GM23248 (cell line): ENCODE measurements around the gene CNNM4. TPM values are rescaled to one million over a fixed set of nuclear protein-coding genes. Genes with fewer than 3 reads are reported as not detected.

ENCODE experiments used
- DNase-seq: peaks from one replicate; pipeline ENCODE4 v3.0.0-alpha.2; 2015
- H2AFZ ChIP-seq: fragments of 200-600 bp; sonication (generic); 2 replicates; pipeline ENCODE4 v1.6.1; 2016; ENCODE audit warnings: antibody characterized with exemption
- H3F3A ChIP-seq: fragments of 200-600 bp; sonication (generic); 2 replicates; pipeline ENCODE4 v1.6.1; 2016; ENCODE audit warnings: mild to moderate bottlenecking, antibody characterized with exemption, mixed run types; ENCODE audit not compliant: insufficient read depth
- H3K27ac ChIP-seq: fragments of 200-600 bp; sonication (generic); 2 replicates; pipeline ENCODE4 v1.5.1; 2016; ENCODE audit warnings: mild to moderate bottlenecking
- H3K27me3 ChIP-seq: fragments of 200-600 bp; sonication (generic); replicated peaks from 2 replicates; pipeline ENCODE4 v1.6.1; 2016; ENCODE audit warnings: mild to moderate bottlenecking; ENCODE audit not compliant: insufficient read depth
- H3K36me3 ChIP-seq: fragments of 200-600 bp; sonication (generic); 2 replicates; pipeline ENCODE4 v1.6.1; 2016; ENCODE audit warnings: low read depth, mild to moderate bottlenecking
- H3K4me1 ChIP-seq: fragments of 200-600 bp; sonication (generic); 2 replicates; pipeline ENCODE4 v1.6.1; 2016; ENCODE audit warnings: mild to moderate bottlenecking; ENCODE audit not compliant: insufficient read depth
- H3K4me2 ChIP-seq: fragments of 200-600 bp; sonication (generic); one replicate; pipeline ENCODE4 v1.6.1; 2016; ENCODE audit warnings: mild to moderate bottlenecking; ENCODE audit not compliant: unreplicated experiment
- H3K4me3 ChIP-seq: fragments of 200-600 bp; sonication (generic); 2 replicates; pipeline ENCODE4 v1.5.1; 2016; ENCODE audit warnings: mild to moderate bottlenecking
- H3K79me2 ChIP-seq: fragments of 200-600 bp; sonication (generic); 2 replicates; pipeline ENCODE4 v1.6.1; 2016; ENCODE audit warnings: mild to moderate bottlenecking; ENCODE audit not compliant: insufficient read depth
- H3K9ac ChIP-seq: fragments of 200-600 bp; sonication (generic); 2 replicates; pipeline ENCODE4 v1.6.1; 2016; ENCODE audit warnings: mild to moderate bottlenecking
- H3K9me2 ChIP-seq: fragments of 200-600 bp; sonication (generic); 2 replicates; pipeline ENCODE4 v1.6.1; 2016; ENCODE audit warnings: mixed run types, mild to moderate bottlenecking, moderate library complexity; ENCODE audit not compliant: insufficient read depth
- H3K9me3 ChIP-seq: fragments of 200-600 bp; sonication (generic); one replicate; pipeline ENCODE4 v1.6.1; 2017; ENCODE audit warnings: low read depth
- H4K20me1 ChIP-seq: fragments of 200-600 bp; sonication (generic); 2 replicates; pipeline ENCODE4 v1.6.0; 2016; ENCODE audit not compliant: insufficient read depth
- EZH2 ChIP-seq: fragments of 200-600 bp; sonication (generic); IDR thresholded peaks from 2 replicates; pipeline ENCODE4 v1.6.1; 2018; ENCODE audit warnings: antibody characterized with exemption, mild to moderate bottlenecking; ENCODE audit not compliant: insufficient read depth, poor library complexity, severe bottlenecking
- EZH2phosphoT487 ChIP-seq: fragments of 200-600 bp; sonication (generic); IDR thresholded peaks from 2 replicates; pipeline ENCODE4 v1.6.1; 2018; ENCODE audit warnings: antibody characterized with exemption, moderate library complexity, mild to moderate bottlenecking, low read depth; ENCODE audit not compliant: insufficient read depth
- WGBS, 2 experiments: methylation state at CpG; one replicate each; pipeline ENCODE4 v1.1.6; 2015 to 2017; ENCODE audit warnings: low lambda C conversion rate in 2 of 2, low coverage in 1 of 2; ENCODE audit errors: missing lambda C conversion rate in 2 of 2; 5-methylcytosine and 5-hydroxymethylcytosine counted together
- in situ Hi-C: fragments of 300-500 bp; cut with MboI; formaldehyde crosslinking; loops from 2 replicates; pipeline ENCODE4 v1.15.0; 2020
- microRNA counts: library from miRNA; unstranded; fragments of <30 nt; microRNA quantifications from one replicate; lab custom pipeline; 2016
- microRNA-seq: library from miRNA; unstranded; fragments of <30 nt; microRNA quantifications from one replicate; pipeline ENCODE4, GENCODE V29; 2016; ENCODE audit warnings: borderline number of aligned reads
- polyA plus RNA-seq: library from polyadenylated mRNA; unstranded; fragments of >200 nt; fragmentation: Nextera tagmentation; extraction: Ambion mirVana; gene quantifications from 2 replicates; pipeline ENCODE4 v1.2.1, GENCODE V29; 2016
- small RNA-seq: library from RNA; depleted of rRNA; stranded (forward); fragments of <200 nt; gene quantifications from one replicate; pipeline ENCODE3, GENCODE V24; 2014; ENCODE audit warnings: low read depth, low replicate concordance
- total RNA-seq: library from RNA; depleted of rRNA; stranded (reverse); fragments of >200 nt; shearing (Covaris generic); gene quantifications from 2 replicates; pipeline ENCODE4 v1.2.3, GENCODE V29; 2014; rRNA removed

Gene CNNM4
- total and polyA plus RNA-seq, 2 experiments from 2014 or later = 2.8 to 4.8 TPM

GRCh38 chr2:96860065-96861029 lies 99.6 kb downstream of the CNNM4 start:
- no peaks in the 10 kb centered on the region for H3K9me2 ChIP-seq
- H3K9me3 ChIP-seq = no peaks in the 10 kb centered on the region
- DNase-seq = no peak
- H2AFZ ChIP-seq = no peak overlapping the region
- TF ChIP-seq EZH2 = no peak
- TF ChIP-seq EZH2phosphoT487 = no peak
- whole genome bisulfite sequencing, 2 experiments = 81 to 83% methylated on average over 38 of the region's 38 CpGs
- H3K36me3 ChIP-seq = peaks cover 6% of the 10 kb centered on the region; the same call in 1 of the 2 replicates
- H3K4me3 ChIP-seq = no peak overlapping the region
- no peaks in the 10 kb centered on the region for H4K20me1 ChIP-seq
- H3K4me2 ChIP-seq = no peak overlapping the region
- in situ Hi-C loops = loop anchor here (25.0 kb wide), 1 partner anchor 252 kb away; the partner anchor contains the start of gene ANKRD36
- H3K9ac ChIP-seq = no peak overlapping the region
- peaks cover 5% of the 10 kb centered on the region; the same call in 1 of the 2 replicates for H3K4me1 ChIP-seq
- H3F3A ChIP-seq = no peaks in the 10 kb centered on the region
- no peaks in the 10 kb centered on the region for H3K27me3 ChIP-seq
- peaks cover 23% of the 10 kb centered on the region for H3K79me2 ChIP-seq
- no peak overlapping the region for H3K27ac ChIP-seq

GRCh38 chr2:96861074-96861473 lies 100.4 kb downstream of the CNNM4 start:
- Histone ChIP-seq H2AFZ (no peak overlapping the region), H3K4me1 (peaks cover 5% of the 10 kb centered on the region; the same call in 1 of the 2 replicates), H3K4me3 (no peak overlapping the region), H3K9ac (no peak overlapping the region), H3K4me2 (no peak overlapping the region), H4K20me1 (no peaks in the 10 kb centered on the region), H3F3A (no peaks in the 10 kb centered on the region), H3K9me2 (no peaks in the 10 kb centered on the region), H3K9me3 (no peaks in the 10 kb centered on the region), H3K79me2 (peaks cover 24% of the 10 kb centered on the region), H3K36me3 (peaks cover 6% of the 10 kb centered on the region; the same call in 1 of the 2 replicates), H3K27ac (no peak overlapping the region), H3K27me3 (no peaks in the 10 kb centered on the region)
- TF ChIP-seq EZH2 (no peak), EZH2phosphoT487 (no peak)
- in situ Hi-C loops = loop anchor here (25.0 kb wide), 1 partner anchor 251 kb away; the partner anchor contains the start of gene ANKRD36
- no peak for DNase-seq
- 92 to 96% methylated on average over 16 to 17 of the region's 17 CpGs for WGBS, 2 experiments

MicroRNA genes within 50 kb of the gene (microRNA counts, 767-probe panel; counts per million panel counts)
- 447 counts per million, percentile 86 among the panel's probes with 10 or more counts for microRNA hsa-miR-3127-5p (lab: Ali Mortazavi, UCI)

Small RNAs within 50 kb of the gene (microRNA-seq; reads per million reads assigned to microRNA genes)
- gene MIR3127 = not detected

Small RNAs within 50 kb of the gene (small RNA-seq; reads per million reads assigned to genes)
- gene MIR3127 = not detected

Other genes starting within 250 kb of the CNNM4 start
- gene ARID5A, start 224.2 kb upstream of the CNNM4 start, total RNA-seq = 11.6 and 15.2 TPM in 2 replicates
- gene ARID5A, start 224.2 kb upstream of the CNNM4 start, polyA plus RNA-seq = 19.5 and 20.8 TPM in 2 replicates
- gene KANSL3, start 122.6 kb upstream of the CNNM4 start, total RNA-seq = 23.9 and 26.9 TPM in 2 replicates
- 15.0 and 15.6 TPM in 2 replicates for gene KANSL3, start 122.6 kb upstream of the CNNM4 start, polyA plus RNA-seq
- under 0.01 TPM in 1 of 2 replicates, not detected in the other for gene FER1L5, start 118.1 kb upstream of the CNNM4 start, total RNA-seq
- 0.05 and 0.08 TPM in 2 replicates for gene FER1L5, start 118.1 kb upstream of the CNNM4 start, polyA plus RNA-seq
- gene LMAN2L, start 20.8 kb upstream of the CNNM4 start, total RNA-seq = 24.6 and 29.5 TPM in 2 replicates
- gene LMAN2L, start 20.8 kb upstream of the CNNM4 start, polyA plus RNA-seq = 22.3 and 25.5 TPM in 2 replicates
- 5.0 and 5.2 TPM in 2 replicates for gene CNNM3, start 55.4 kb downstream of the CNNM4 start, total RNA-seq
- 0.94 and 0.98 TPM in 2 replicates for gene CNNM3, start 55.4 kb downstream of the CNNM4 start, polyA plus RNA-seq
- gene ANKRD23, start 83.1 kb downstream of the CNNM4 start, total RNA-seq = 0.76 and 1.1 TPM in 2 replicates
- 0.95 and 1.4 TPM in 2 replicates for gene ANKRD23, start 83.1 kb downstream of the CNNM4 start, polyA plus RNA-seq
- 5.3 and 10.9 TPM in 2 replicates for gene ANKRD39, start 97.1 kb downstream of the CNNM4 start, total RNA-seq
- 12.3 and 14.4 TPM in 2 replicates for gene ANKRD39, start 97.1 kb downstream of the CNNM4 start, polyA plus RNA-seq
- gene SEMA4C, start 109.2 kb downstream of the CNNM4 start, total RNA-seq = 21.0 and 24.3 TPM in 2 replicates
- gene SEMA4C, start 109.2 kb downstream of the CNNM4 start, polyA plus RNA-seq = 5.1 and 5.5 TPM in 2 replicates
- gene FAM178B, start 225.7 kb downstream of the CNNM4 start, total RNA-seq = not detected in 2 replicates
- 0.23 TPM in 1 of 2 replicates, not detected in the other for gene FAM178B, start 225.7 kb downstream of the CNNM4 start, polyA plus RNA-seq